Stimulated activated CD4-positive, alpha-beta T cell treated with anti-CD3 and anti-CD28 coated beads, Interleukin-1b, Interleukin-23, amount 100 ng/mL, for 1 hour (primary cell): ENCODE measurements around the gene ARHGEF37.

Experiments
- DNase-seq, 2 donors: peaks; one replicate each; pipeline ENCODE4 v3.0.0-alpha.2; 2020; ENCODE audit warnings: low read depth in 2 of 2

The ARHGEF37 gene

DNA sequence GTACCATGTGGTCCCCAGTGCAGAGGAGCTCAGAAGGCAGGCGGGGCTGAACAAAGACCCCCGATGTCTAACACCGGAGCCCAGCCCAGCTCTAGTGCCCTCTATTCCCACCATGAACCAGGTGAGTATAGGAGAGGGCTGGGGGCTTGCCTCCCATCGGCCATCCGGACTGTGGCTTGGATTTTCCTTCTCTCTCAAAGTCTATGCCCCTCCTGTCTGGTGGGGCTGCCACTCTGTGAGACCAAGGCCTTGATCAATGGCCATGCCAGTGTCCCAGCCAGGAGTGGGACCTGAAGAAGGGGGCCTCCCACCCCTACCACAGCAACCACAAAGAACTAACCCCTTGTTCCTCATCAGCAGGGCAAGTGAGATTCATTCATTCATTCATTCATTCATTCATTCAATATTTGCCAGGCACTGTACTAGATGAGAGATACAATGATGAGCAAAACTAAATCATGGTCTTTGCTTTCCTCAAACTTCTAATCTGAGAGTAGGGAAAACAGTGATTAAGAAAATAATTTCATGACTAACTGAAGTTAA lies 47.6 kb downstream of the ARHGEF37 start:
- DNase-seq: no peak

DNA sequence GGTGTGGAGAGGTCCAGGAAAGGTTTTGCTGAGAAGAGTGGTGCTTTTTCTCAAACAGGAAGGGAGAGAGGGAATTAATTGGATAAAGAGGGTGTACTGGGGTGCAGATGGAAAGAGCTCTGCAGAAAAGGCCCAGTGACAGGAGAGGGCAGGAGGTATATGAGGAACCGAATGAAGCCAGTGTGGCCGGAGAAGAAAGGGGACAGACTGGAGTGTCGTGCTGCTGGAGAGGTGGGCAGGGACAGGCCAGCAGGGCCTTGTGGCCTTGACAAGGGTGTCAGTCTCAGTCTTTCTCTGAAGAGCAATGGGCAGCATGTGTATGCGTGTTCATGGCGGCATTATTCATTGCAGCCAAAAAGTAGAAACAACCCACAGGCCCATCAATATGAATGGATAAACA lies 48.1 kb downstream of the ARHGEF37 start:
- DNase-seq: no peak

DNA sequence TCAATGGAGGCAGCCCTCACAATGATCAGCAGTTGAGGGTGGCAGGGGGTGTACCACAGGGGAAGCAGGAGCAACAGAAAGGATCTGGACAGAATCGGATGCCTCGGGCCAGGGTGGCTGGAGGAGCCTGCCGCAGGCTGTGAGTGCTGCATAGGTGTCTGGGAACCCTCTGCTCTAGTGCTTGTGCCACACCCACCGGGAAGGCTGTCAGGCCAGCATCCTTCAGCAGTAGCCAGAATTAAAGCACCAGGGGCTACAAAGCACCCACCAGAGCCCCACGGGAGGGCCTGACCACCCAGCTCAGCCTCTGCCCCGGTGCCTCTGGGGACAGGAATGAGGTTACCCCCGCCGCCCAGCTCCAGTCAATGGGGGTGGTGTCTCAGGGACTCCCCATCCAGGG lies 49.0 kb downstream of the ARHGEF37 start:
- no peak for DNase-seq

DNA sequence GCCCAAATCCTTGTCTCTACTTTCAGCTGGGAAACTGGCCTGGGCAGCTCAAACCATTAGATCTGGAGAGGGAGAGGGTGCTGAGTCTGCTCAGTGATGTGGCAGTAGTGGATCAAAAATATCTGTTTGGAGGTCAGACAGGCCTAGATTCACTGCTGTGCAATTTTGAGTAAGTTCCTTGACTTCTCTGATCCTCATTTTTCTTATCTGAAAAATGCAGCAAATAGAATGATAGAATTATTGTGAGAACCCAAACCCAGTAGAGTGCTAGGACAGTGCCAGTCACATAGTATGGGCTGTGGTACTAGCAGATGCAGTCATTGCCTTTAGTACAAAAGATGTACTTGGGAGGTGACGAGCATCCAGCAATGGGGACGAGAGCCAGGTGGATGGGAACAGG lies 50.2 kb downstream of the ARHGEF37 start:
- no peak for DNase-seq

DNA sequence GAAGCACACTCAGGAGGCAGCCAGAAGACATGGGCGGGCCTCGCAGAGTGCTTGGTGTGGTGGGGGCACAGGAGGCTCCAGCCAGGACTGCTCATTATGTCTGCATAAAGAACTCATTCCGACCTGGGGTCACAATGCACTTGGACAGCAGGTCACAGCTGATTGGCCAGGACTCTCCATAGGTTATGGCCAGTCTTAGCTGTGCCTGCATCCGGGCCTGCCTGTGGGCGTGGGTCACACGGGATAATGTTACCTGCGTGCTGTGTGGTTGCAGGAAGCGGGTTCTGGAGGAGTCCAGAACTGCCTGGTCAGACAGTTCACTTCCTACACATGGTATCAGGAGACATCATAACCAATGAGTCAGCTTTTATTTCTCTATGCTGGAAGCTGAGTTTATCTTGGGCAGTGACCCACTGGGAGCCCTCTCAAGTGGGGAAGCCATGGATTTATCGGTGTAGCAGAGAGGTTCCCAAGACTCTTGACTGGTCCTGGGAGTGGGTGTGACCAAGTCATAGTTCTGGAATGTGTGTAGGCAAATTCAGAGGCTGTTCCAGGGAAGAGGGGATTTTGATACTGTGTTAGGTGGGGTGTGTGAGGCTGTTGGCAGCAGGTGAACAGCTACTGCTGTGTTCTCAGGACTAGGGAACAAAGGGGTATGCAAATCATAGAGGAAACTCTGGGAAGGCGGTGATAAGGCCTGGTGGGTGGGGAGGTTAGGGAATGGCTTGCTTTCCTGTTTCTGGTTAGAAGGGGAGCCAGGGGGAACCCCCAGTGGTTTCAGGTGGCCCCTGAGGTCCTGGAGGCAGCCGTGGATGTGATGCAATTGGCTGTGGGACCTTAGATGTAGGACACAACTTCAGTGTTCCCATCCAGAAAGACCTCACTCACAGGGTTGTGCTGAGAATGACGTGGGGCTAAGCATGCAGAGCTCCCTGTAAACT lies 51.3 kb downstream of the ARHGEF37 start:
- DNase-seq: no peak

DNA sequence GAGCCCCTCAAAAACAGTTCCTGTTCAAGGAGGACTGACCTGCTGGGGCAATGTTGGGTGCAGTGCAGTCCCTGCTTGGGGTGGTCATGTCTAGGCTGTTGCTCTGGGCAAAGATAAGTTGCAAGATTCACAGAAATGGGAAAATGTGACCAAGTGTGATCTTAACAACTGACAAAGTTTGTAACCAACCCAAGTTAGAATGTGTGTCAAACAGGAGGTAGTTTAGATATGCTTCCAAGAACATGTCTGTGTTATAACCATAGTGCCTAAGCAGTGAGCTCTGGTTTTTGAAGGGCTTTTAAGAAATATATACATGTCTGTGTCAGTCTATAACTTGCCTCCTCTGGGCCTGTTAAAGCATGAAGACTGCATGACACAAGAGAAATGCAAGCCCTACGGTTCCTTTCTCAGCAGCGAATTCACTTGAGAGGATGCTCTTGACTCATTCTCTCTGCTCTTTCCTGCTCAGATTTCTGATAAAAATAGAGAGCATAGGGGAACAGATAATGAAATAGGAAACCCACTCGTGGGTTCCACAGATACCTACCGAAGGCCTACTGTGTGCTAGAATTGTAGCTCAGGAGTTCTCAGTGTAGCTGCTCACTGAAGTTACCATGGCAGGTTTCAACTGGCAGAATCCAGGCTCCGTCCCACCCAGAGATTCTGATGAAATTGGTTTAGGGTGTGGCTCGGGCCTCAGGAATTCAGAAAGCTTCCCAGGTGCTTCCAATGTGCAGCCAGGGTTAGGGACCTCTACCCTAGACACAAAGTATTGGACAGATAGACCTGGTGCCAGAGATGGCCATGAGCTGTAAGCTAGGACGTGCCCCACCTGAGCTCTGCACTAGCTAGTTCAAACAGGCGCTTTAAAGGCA lies 52.4 kb downstream of the ARHGEF37 start:
- no peak for DNase-seq

DNA sequence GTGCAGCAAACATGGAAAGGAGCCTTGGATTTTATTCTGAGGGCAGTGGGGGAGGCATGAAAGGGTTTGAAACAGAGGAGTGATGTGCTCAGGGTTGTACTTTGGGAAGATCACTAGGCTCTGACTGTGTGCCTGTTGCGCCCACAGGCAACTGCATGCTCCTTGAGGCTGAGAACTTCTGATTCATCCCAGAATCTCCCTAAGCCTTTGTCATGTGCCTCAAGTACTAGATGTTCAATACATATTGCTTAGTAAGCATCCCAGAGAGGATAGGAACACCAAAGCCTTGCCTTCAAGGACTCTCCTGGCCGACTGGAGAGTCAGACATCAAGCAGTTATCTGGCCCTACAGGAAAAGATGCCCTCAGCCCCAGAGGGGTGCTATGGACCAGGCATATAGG lies 54.1 kb downstream of the ARHGEF37 start:
- DNase-seq: no peak

DNA sequence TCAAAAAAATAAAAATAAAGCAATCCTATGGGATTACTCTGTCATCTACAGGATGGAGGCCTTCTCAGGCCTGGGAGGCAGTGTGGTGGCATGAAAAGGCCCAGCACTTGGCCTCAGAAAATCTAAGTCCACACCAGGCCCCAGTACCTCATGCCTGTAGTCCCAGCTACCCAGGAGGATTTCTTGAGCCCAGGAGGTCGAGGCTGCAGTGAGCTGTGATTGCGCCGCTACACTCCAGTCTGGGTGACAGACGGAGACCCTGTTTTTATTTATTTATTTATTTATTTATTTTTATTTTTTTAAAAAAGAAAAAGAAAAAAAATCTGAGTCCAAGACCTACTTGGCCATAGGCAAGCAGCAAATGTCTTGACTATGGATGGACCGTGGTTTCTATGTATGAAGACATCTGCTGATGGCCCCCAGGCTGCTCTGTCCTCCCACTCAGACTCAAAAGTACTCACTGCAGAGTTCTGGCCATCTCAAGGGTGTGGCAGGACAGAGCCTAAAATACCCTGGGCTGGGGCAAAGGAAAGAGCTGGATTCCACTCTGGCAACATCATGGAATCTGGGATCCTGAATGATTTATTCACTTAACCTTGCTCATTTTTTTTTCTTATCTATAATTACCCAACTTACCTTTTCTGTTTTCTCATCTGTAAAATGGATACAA lies 55.0 kb downstream of the ARHGEF37 start:
- no peak for DNase-seq

DNA sequence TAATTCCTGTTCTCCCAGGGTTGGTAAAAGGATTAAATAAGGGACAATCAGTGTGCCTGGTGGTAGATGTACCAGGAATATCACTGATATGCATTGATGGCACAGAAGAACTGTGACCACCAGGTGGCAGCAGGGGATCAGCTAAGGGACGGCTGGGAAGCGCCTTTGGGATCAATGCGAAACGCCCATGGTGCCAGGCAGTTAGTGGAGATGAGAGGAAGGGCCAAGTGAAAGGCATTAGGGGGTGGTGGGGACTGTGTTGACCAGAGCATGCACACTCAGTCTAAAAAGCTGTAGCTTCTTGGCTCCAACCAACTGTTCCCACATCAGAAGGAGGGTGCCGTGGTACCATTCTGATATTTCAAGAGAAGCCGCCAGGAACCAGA lies 55.6 kb downstream of the ARHGEF37 start:
- no peak for DNase-seq

DNA sequence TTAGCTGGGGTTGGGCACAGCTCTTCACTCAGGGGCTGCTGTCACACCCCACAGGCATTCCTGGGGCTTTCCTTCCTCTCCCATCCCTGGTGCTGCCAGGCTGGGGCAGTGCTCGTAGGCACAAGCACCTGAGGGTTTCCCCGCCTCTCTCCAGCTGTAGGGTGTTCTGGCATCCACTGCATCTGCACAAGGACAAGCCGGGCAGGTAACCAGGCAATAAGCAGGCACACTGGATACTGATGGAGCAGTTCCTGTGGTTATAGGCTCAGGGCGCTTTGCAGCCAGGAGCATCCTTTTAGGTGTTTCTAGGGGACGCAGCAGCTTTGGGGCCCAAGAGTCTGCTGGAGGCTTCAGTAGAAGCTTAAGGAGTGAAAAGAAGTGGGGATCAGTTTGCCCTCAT lies 56.8 kb downstream of the ARHGEF37 start:
- no peak for DNase-seq

DNA sequence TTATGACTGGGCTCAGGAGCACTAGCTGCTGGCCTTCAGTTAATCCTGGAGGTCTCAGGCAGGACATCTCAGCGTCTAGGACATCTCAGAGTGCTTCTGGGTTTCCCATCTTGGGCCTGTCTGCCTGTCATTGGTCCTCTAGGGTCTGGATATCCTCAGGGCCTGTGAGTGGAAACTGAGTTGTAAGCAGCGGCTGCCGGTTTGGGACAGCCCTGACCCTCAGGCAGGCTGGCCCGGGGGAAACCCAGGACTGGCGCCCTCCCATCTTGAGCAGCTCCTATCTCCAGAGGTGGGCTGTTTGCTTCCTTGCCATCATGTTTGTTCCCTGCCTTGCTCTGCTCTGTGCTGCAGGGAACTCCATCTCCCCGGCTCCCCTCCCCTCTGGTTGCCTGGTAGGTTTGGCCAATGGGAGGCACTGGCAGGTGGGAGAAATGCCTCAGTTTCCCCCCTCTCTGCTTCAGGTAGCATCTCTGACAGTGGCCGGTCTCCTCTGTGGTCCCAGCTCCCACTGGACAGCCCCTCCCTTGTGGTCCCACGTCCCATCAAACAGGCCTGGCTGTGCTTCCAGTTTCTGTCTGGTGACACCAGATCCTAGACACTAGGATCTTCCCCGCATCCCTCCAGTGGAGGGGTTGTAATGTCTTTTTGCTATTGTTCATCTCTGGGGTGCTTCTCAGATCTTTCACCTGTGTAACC lies 57.4 kb downstream of the ARHGEF37 start:
- DNase-seq: no peak

DNA sequence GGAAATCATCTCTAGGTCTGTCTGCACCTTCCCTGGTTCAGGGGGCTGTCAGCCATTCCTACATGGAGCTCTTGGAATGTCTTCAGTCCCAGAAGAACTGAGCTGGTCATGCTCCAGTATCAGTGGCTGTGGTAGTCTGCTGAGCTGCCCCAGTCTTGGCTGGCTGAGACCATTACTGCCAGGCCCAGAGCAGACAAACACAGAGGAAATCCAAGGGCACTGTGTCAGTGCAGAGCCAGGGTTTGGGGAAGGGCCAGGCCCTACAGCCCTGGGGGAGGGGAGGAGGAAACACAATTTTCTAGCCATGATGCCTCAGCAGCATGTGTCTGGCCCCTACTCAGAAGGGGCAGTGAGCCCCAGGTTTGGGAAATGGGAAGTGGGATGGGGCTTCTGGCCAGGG lies 58.4 kb downstream of the ARHGEF37 start:
- DNase-seq: no peak

DNA sequence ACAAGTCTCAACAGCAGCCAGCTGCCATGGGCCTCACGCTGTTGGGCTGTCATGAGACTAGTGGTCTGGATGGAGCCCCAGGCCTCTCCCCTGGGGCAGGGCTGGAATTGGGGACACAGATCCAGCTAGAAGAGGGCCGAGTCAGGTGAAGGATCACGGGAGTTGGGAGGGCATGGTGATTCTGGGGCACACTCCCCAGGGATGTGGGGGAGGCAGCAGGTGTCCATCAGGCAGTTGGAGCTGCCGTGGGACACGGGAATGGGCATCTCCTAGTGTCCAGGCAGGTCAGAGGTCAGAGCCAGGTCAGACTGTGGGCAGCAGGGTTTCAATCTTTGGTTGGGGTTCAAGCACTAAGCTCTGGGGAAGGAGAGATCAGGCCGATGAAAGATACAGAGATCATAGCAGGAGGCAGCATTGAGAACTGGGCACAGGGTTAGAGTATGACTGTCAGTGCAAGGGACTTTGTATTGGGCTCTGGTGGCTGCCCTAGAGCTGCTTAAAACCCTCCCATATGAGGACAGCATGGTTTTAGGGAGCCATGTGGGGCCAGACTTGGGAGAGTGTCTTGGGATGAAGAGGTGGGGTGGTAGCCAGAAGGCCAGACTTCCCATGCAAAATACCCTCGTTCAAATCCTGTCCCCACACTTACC lies 59.2 kb downstream of the ARHGEF37 start:
- DNase-seq: no peak

DNA sequence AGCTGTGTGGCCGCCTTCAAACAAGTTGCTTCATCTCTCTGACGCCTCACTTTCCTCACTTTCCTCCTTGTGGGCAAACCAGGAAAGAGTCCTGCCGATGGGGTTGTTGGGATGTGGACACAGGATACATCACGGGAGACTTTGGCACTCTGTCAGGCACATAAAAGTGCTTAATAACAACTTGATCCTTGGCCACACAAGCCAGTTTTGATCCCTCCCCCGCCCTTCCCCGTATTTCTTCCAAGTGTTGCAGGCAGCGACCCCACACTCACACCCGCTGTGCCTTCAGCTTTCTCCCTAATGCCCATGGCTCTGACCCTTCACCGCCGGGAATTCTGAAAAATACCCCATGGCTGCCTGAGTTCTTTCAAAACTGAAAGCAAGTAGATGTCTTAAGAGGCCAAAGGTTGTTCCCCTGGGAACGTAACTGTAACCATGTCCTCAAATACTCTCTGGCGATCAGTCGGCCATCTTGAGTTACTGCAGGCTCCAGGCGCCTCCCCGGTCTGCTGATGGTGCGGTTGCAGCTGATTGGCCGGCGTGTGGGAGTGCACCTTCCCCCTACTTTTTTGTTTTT lies 59.8 kb downstream of the ARHGEF37 start:
- DNase-seq: no peak

DNA sequence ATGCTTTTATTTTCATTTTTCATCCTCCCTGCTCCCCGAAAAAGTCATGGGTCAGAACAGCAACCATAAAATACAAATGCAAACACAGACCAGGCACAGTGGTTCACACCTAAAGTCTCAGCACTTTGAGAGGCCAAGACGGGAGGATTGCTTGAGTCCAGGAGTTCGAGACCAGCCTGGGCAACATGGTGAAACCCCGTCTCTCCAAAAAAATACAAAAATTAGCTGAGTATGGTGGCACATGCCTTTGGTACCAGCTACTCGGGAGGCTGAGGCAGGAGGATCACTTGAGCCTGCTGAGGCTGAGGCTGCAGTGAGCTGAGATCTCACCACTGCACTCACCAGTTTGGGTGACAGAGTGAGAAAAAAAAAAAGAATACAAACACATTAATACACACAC lies 60.3 kb downstream of the ARHGEF37 start:
- DNase-seq: no peak

DNA sequence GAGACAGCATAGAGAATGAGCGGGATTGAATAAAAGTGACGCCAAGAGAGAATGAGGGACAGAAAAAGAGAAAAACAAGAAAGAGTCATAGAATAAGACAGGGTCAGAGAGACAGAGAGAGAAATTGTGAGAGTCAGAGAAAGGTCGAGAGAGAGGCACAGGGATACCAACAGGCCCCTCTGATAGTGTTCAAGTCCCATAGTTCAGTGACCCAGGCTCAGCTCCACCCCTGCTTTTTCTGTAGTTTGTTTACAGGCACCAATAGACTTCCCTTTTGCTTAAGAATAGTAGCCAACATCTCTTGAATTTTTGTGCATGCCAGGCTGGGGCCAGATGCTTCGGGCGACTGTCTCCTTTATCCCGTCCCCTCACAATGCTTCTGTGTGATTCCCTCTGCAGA lies 62.5 kb downstream of the ARHGEF37 start:
- DNase-seq: no peak

DNA sequence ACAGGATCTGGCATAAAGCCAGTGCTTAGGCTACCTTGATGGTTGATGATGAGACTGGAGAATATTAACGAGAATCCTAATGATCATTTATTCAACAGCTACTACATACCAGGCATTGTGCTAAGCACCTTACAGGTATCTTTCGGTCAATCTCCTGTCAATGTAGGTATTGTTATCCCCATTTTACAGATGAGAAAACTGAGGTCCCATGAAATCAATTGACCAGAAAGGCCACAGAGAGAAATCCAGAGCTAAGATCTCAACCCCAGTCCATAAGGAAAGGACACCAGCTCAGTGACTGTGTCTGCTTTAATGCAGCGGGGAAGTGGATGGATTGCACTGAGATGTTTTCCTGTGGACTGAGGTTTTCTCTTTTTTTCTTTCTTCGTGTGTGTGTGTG lies 63.3 kb downstream of the ARHGEF37 start:
- no peak for DNase-seq

DNA sequence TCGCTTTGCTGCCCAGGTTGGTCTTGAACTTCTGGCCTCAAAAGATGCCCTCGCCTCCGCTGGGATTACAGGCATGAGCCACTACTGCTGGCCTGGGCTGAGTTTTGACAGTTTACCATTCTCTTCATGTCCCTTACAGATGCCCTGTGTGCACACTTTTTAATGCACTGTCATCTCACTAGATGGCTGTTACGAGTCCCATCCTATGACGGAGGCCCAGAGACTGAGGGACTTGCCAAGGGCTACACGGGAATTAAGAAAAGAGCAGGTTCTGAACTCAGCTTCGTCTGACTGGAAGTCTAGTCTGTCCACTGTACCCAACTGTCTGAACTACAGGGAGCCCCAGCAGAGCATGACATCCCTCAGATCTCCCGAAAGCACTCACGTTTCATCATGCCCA lies 63.9 kb downstream of the ARHGEF37 start:
- no peak for DNase-seq

DNA sequence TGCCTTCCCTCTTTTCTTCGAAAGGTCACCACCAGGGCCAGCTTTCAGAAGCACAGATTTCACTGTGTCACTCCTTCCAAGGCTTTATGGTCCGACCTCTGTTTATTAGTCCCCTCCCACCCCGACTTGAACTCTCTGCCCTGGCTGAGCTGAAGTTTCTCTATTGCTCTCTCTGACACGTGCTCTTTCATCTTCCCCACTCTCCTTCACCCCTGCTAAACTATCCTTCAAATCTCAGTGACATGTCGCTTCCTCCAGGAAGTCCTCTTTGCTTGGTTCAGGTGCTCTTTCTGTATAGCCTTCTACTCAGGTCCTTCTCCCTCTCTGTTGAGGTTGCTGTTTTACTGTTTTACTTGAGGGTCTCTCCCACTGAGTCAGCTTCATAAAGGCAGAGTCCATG lies 64.4 kb downstream of the ARHGEF37 start:
- no peak for DNase-seq

DNA sequence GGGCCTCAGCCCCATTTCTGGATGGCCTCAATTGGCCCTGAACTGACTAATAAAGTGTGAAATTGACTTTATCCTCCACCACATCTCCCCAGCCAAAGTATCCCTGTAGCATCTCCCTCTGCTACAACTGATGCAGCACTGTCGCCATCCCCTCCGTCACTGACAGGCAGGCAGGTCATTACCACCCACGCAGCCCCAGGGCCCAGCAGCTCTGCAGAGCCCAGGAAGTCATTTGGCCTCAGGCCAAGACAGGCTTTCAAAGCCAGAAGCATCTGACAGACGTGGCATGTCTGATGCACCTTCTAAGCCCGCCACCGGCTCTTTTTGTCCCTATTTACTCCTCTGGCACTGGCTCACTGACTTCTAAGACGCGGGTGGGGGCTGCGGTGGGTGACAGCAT lies 65.3 kb downstream of the ARHGEF37 start:
- no peak for DNase-seq

DNA sequence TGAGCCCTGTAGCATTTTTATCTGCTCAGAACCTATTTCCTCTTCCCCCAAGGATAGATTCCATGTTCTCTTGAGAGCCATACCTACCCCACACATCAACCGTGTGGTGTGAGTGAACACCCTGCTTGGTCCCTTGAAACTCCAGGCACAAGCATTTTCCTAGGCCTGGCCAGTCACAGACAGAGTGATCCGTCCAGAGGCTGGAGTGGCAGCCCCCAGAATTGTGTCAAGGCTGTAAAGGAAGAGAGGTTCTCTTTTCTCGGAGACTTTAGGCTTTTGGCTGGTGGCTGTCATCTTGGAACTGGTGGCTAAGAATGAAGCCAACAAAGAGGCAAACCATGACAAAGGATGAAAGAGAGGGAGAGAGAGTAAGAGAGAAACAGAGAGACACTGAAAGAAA lies 66.0 kb downstream of the ARHGEF37 start:
- no peak for DNase-seq
